Neuronal stem cell (in vitro differentiated cells): ENCODE measurements around the gene ANKRD33.
A peak's percentile ranks its signal among the peaks of the same experiment; 100 is the strongest.

ENCODE experiments used
- DNase-seq: peaks from one replicate; pipeline ENCODE4 v3.0.0-alpha.2; 2013; ENCODE audit warnings: low spot score
- H2AFZ ChIP-seq: one replicate; pipeline ENCODE4 v1.6.1; 2013; ENCODE audit warnings: mild to moderate bottlenecking, low read length, inconsistent platforms
- H2AK5ac ChIP-seq: 2 replicates; pipeline ENCODE4 v1.6.1; 2013; ENCODE audit warnings: low read depth, mild to moderate bottlenecking, inconsistent platforms, low read length, moderate library complexity, mixed read lengths
- H2BK120ac ChIP-seq: 2 replicates; pipeline ENCODE4 v1.6.1; 2013; ENCODE audit warnings: low read depth, mild to moderate bottlenecking, inconsistent platforms, low read length, moderate library complexity, mixed read lengths
- H2BK12ac ChIP-seq: one replicate; pipeline ENCODE4 v1.6.1; 2013; ENCODE audit warnings: low read length, inconsistent platforms
- H2BK15ac ChIP-seq: 2 replicates; pipeline ENCODE4 v1.6.1; 2013; ENCODE audit warnings: mild to moderate bottlenecking, low read length, inconsistent platforms, mixed read lengths
- H2BK5ac ChIP-seq: one replicate; pipeline ENCODE4 v1.6.1; 2013; ENCODE audit warnings: inconsistent platforms, mild to moderate bottlenecking, low read length, moderate library complexity
- H3K14ac ChIP-seq: one replicate; pipeline ENCODE4 v1.6.1; 2013; ENCODE audit warnings: low read length, inconsistent platforms
- H3K18ac ChIP-seq: 2 replicates; pipeline ENCODE4 v1.6.1; 2013; ENCODE audit warnings: low read length, inconsistent platforms
- H3K23ac ChIP-seq: 2 replicates; pipeline ENCODE4 v1.6.1; 2013; ENCODE audit warnings: low read depth, mild to moderate bottlenecking, mixed read lengths, low read length, inconsistent platforms; ENCODE audit not compliant: poor library complexity
- H3K27ac ChIP-seq: replicated peaks from 3 replicates; pipeline ENCODE4 v1.5.1; 2013; ENCODE audit warnings: low read length, inconsistent platforms
- H3K27me3 ChIP-seq, 3 experiments: 2 replicates each; pipeline ENCODE4 v1.6.1; 2013; ENCODE audit warnings: low read length in 3 of 3, mild to moderate bottlenecking in 2 of 3, inconsistent platforms in 1 of 3, low read depth in 1 of 3, mixed read lengths in 1 of 3, moderate library complexity in 1 of 3; ENCODE audit not compliant: control insufficient read depth in 3 of 3, insufficient read depth in 3 of 3
- H3K36me3 ChIP-seq, 2 donors: replicated peaks in 1 of 2; 2 replicates each; pipeline ENCODE4 v1.6.1; 2013; ENCODE audit warnings: low read length in 2 of 2; ENCODE audit not compliant: control insufficient read depth in 2 of 2, insufficient read depth in 2 of 2
- H3K4ac ChIP-seq: 2 replicates; pipeline ENCODE4 v1.6.1; 2013; ENCODE audit warnings: inconsistent platforms, mild to moderate bottlenecking, low read length, moderate library complexity
- H3K4me1 ChIP-seq, 2 donors: 1 replicate in 1 of 2; 2 replicates in 1 of 2; pipeline ENCODE4 v1.6.1; 2013; ENCODE audit warnings: low read length in 2 of 2, low read depth in 1 of 2; ENCODE audit not compliant: control insufficient read depth in 2 of 2, insufficient read depth in 1 of 2
- H3K4me2 ChIP-seq: one replicate; pipeline ENCODE4 v1.6.1; 2013; ENCODE audit warnings: mild to moderate bottlenecking, low read length, inconsistent platforms; ENCODE audit not compliant: insufficient read depth, poor library complexity, severe bottlenecking
- H3K4me3 ChIP-seq, 2 donors: 2 replicates each; pipeline ENCODE4 v1.5.1; 2013; ENCODE audit warnings: low read length in 2 of 2, mild to moderate bottlenecking in 2 of 2, inconsistent platforms in 1 of 2, moderate library complexity in 1 of 2
- H3K79me1 ChIP-seq: one replicate; pipeline ENCODE4 v1.6.1; 2013; ENCODE audit warnings: low read depth, mild to moderate bottlenecking, inconsistent platforms, low read length, moderate library complexity
- H3K9ac ChIP-seq: one replicate; pipeline ENCODE4 v1.6.1; 2013; ENCODE audit warnings: mild to moderate bottlenecking, low read depth, low read length, inconsistent platforms; ENCODE audit not compliant: poor library complexity
- H3K9me3 ChIP-seq, 2 donors: replicated peaks in 1 of 2; 2 replicates each; pipeline versions ENCODE3 to v1.6.1; 2013; ENCODE audit warnings: low read length in 2 of 2, mild to moderate bottlenecking in 2 of 2, inconsistent platforms in 1 of 2, low read depth in 1 of 2, mixed read lengths in 1 of 2, moderate library complexity in 1 of 2; ENCODE audit not compliant: control insufficient read depth in 2 of 2, insufficient read depth in 1 of 2
- H4K8ac ChIP-seq: one replicate; pipeline ENCODE4 v1.6.1; 2013; ENCODE audit warnings: low read depth, mild to moderate bottlenecking, inconsistent platforms, low read length, moderate library complexity
- H4K91ac ChIP-seq: one replicate; pipeline ENCODE4 v1.6.1; 2013; ENCODE audit warnings: low read length, low read depth, mild to moderate bottlenecking, inconsistent platforms; ENCODE audit not compliant: poor library complexity
- WGBS, 2 donors: extraction: QIAGEN DNeasy Blood & Tissue Kit; methylation state at CpG; one replicate each; pipeline ENCODE4 v1.1.7; 2013; ENCODE audit warnings: missing lambda C conversion rate in 2 of 2, mixed read lengths in 1 of 2; ENCODE audit not compliant: insufficient read length in 2 of 2, insufficient replicate concordance in 1 of 2; ENCODE audit errors: extremely low coverage in 2 of 2; 5-methylcytosine and 5-hydroxymethylcytosine counted together

Gene ANKRD33

GRCh38 chr12:51893786-51894185 lies 5.9 kb downstream of the ANKRD33 start:
- H3K9ac ChIP-seq, result no peak overlapping the region
- H2BK120ac ChIP-seq, result no peak overlapping the region
- no peak overlapping the region for H4K91ac ChIP-seq
- no peak overlapping the region for H2AFZ ChIP-seq
- no peaks in the 10 kb centered on the region for H3K36me3 ChIP-seq
- no peak overlapping the region for H3K4me2 ChIP-seq
- peaks cover 0 to 13% of the 10 kb centered on the region in 2 donors for H3K4me1 ChIP-seq
- H3K23ac ChIP-seq, result no peak overlapping the region
- no peak overlapping the region for H4K8ac ChIP-seq
- H3K4me3 ChIP-seq, result no peak overlapping the region
- H2AK5ac ChIP-seq, result no peak overlapping the region
- no peak overlapping the region for H2BK15ac ChIP-seq
- DNase-seq, result no peak
- H3K27ac ChIP-seq, result no peak overlapping the region
- no peak overlapping the region for H3K4ac ChIP-seq
- WGBS, 2 donors, result no CpG with 5 or more reads among the region's 6 CpGs
- no peak overlapping the region for H3K18ac ChIP-seq
- no peak overlapping the region for H2BK5ac ChIP-seq
- no peaks in the 10 kb centered on the region for H3K9me3 ChIP-seq
- peaks cover 0 to 29% (median 0%) of the 10 kb centered on the region in 3 experiments for H3K27me3 ChIP-seq
- H2BK12ac ChIP-seq, result no peak overlapping the region
- H3K79me1 ChIP-seq, result no peaks in the 10 kb centered on the region
- H3K14ac ChIP-seq, result no peak overlapping the region

- Histone ChIP-seq H2BK120ac (peak overlapping the region; percentile 63), H3K9ac (no peak overlapping the region), H2BK15ac (peak overlapping the region; percentile 86), H3K4me1 (peaks cover 0 to 11% of the 10 kb centered on the region in 2 donors), H2AK5ac (peak overlapping the region; percentile 95), H2AFZ (peak overlapping the region; percentile 46), H3K23ac (no peak overlapping the region), H3K14ac (peak overlapping the region; percentile 11), H3K27me3 (peaks cover 0 to 23% (median 0%) of the 10 kb centered on the region in 3 experiments), H3K79me1 (no peaks in the 10 kb centered on the region), H3K4me2 (no peak overlapping the region), H2BK12ac (peak overlapping the region; percentile 98), H2BK5ac (peak overlapping the region; percentile 90), H4K91ac (peak overlapping the region; percentile 74), H3K9me3 (no peaks in the 10 kb centered on the region), H3K4ac (no peak overlapping the region), H3K27ac (no peak overlapping the region), H3K4me3 (peak overlapping the region in 1 of 2 donors; percentile 4), H3K36me3 (no peaks in the 10 kb centered on the region), H3K18ac (peak overlapping the region; percentile 96), H4K8ac (peak overlapping the region; percentile 58)
- no CpG with 5 or more reads among the region's 8 CpGs for WGBS, 2 donors
- DNase-seq, result no peak
Observed at GRCh38 chr12:51895378-51896135, 7.7 kb downstream of the ANKRD33 start.

- Histone ChIP-seq H3K4me2 (no peak overlapping the region), H3K9ac (no peak overlapping the region), H3K23ac (no peak overlapping the region), H2BK5ac (no peak overlapping the region), H2AFZ (no peak overlapping the region), H2BK15ac (peak overlapping the region; percentile 86), H2BK120ac (no peak overlapping the region), H3K4ac (no peak overlapping the region), H3K4me3 (no peak overlapping the region), H4K8ac (no peak overlapping the region), H3K27ac (no peak overlapping the region), H2BK12ac (peak overlapping the region; percentile 52), H4K91ac (no peak overlapping the region), H3K27me3 (peaks cover 0 to 22% (median 0%) of the 10 kb centered on the region in 3 experiments), H2AK5ac (peak overlapping the region; percentile 95), H3K4me1 (peaks cover 0 to 11% of the 10 kb centered on the region in 2 donors), H3K9me3 (no peaks in the 10 kb centered on the region), H3K79me1 (no peaks in the 10 kb centered on the region), H3K14ac (no peak overlapping the region), H3K36me3 (no peaks in the 10 kb centered on the region), H3K18ac (peak overlapping the region; percentile 96)
- no CpG with 5 or more reads among the region's 3 CpGs for WGBS, 2 donors
- DNase-seq, result no peak
Observed at GRCh38 chr12:51896236-51896635, 8.3 kb downstream of the ANKRD33 start.

DNA sequence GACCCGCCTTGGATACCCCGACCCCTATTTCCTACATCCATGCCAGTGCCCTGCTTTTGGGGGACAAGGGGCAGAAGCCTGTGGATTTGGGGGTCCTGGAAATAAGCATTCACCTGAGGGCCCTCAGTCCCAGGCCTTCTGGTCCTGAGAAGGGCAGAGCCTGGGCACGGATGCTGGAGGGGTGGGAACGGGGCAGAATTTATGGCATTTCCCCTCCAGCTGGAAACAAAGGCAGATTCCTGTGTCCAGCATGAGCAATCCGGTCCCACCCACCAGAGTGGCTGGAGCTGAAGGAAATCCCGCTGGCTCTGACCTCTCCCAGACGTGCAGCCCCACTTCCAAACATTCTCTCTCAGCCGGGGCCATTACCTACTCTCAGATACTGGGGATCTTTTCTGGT lies 9.3 kb downstream of the ANKRD33 start:
- Histone ChIP-seq H3K36me3 (no peaks in the 10 kb centered on the region), H2AFZ (no peak overlapping the region), H2BK120ac (no peak overlapping the region), H4K91ac (no peak overlapping the region), H3K4me1 (peaks cover 0 to 13% of the 10 kb centered on the region in 2 donors), H4K8ac (no peak overlapping the region), H3K4ac (no peak overlapping the region), H3K4me2 (no peak overlapping the region), H3K18ac (no peak overlapping the region), H3K23ac (no peak overlapping the region), H3K9me3 (no peaks in the 10 kb centered on the region), H3K14ac (no peak overlapping the region), H2BK5ac (no peak overlapping the region), H2BK15ac (no peak overlapping the region), H3K9ac (no peak overlapping the region), H3K79me1 (no peaks in the 10 kb centered on the region), H2AK5ac (no peak overlapping the region), H2BK12ac (no peak overlapping the region), H3K27ac (no peak overlapping the region), H3K27me3 (peaks cover 0 to 22% (median 0%) of the 10 kb centered on the region in 3 experiments), H3K4me3 (no peak overlapping the region)
- DNase-seq, result no peak
- no CpG with 5 or more reads among the region's 8 CpGs for WGBS, 2 donors
